Stimulated activated CD8-positive, alpha-beta memory T cell treated with anti-CD3 and anti-CD28 coated beads, Interleukin-7, amount 100 ng/mL, for 4 hours (primary cell): ENCODE measurements around the gene ADGRB3.
"Not testable (repeated sequence)": the region's sequence is repeated elsewhere in the genome, so short reads cannot be mapped to it uniquely, and the experiment has no call there.

Source experiments
- DNase-seq, 2 donors: peaks; one replicate each; pipeline ENCODE4 v3.0.0-alpha.2; 2020; ENCODE audit warnings: low read depth in 2 of 2

ADGRB3 gene

DNA sequence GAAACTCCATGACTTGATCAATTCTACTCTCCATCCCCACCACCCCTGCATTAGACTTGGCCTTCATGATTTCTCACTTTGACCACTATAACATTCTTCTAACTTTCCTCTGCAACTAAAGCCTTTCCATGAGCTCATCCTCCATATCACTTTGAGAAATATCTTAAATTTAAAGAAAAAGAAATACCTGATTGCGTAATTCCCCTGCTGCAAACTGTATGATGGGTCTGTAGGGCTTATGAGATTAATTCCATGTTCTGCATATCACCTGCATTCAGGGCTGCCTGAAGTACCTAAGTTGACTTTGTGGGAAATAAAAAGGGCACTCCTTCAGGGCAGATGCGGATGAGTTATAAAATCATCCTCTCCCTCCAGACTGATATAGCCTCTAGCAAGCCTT, 611.9 kb downstream of the ADGRB3 start:
- no peak for DNase-seq

DNA sequence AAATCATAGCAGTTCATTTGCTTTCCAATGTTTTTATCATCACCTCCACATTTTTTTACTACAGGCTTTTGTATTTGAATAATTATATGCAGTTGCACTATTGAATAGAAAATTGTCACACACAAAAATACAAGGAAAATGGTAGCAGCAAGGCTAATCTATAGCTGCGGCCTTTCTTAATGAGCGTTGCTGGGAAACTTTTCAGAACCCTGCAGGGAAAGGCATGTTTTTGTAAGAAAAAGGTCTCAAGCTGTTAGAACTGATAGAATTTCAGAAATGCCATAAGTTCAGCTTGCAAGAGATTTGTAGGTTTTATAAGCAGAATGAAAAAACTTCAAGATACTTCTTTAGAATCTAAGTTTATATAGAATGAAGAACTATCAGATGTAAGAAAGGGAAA, 625.9 kb downstream of the ADGRB3 start:
- no peak for DNase-seq

DNA sequence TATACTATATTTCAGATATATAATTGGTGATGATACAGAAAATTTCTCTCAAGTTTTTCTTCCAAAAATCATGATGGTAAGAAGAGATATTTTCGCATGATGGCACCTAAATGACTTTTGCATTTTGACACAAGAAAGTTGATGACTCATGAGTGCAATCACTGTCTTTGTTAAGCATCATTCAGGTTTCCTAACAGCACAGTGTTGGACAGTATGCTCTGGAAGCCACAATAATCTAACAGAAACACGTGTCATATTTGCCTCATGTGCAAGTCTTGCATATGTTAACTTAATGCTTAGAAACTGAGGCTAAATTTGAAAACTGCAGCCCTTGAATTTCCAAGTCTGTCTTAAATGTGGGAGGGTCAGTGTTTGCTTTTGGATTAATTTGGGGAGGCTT, 628.2 kb downstream of the ADGRB3 start:
- no peak for DNase-seq

DNA sequence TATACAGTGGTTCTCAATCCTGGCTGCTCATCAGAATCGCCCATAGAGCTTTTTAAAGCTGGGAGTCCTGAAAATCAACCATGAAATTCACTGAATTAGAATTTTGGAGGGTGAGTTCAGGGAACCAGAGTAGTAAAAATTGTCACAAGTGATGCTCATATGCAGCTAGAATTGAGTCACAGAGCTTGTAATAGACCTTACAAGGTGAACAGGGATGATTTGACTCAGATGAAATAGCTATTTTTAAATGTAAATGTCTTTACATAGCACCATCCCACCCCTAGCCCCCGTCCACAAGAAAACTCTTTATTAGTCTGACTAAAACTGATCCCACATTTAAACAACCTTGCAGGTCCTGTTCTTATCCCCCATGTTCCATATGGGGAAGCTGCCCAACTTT, 630.0 kb downstream of the ADGRB3 start:
- no peak for DNase-seq

DNA sequence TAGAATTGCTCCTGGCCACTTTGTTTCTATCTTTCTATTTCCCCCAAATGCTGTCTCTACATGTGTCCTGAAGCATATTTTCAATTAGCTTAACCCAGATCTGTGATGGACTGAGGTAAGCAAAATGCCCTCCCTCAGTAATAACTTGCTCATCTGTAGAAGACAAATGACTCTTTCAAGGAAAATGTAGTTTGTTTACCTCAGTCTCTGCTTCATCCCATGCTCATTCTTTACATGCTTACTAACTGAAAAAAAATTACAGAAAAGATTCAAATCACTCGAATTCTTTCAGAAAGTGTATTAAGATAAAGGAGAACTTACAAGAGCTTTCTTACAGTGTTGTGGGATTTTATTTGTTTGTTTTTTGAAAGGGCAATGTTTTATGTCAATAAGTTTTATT, 630.6 kb downstream of the ADGRB3 start:
- no peak for DNase-seq

DNA sequence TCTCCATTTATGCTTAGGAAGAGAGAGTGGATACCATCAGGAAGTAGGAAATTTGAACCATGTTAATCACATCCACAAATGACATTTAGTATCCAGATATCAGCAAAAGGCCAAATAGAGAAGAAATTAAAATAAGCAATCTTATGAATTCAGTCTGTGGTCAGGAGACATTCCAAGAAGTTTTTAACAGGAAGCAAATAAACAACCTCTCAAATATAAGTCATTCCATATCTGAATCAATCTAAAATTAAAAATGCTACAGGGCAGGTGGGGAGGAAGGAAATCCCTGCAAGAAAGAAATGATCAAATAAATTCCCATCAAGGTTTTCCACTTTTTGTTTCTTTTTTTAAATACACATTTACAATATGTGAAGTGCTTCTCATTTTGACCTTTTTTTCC, 641.1 kb downstream of the ADGRB3 start:
- DNase-seq = no peak

DNA sequence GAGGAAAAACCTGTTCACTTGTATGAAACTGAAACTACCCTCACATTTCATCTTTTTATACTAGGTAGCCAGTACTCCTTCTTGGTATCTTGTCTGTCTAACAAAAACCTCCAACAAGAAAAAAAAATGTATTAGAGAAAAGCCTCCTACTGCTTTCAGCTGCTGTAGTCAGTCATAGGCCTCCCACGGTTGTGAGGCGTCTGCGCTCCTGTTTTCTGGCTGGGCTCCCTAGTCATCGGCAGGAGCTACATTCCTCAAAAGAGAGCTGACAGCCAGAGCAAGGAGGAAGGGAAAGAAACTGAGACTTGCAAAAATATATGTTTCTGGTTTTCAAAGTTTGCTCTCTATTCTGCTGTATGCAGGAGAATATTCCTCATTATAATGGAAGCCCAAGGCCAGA, 644.7 kb downstream of the ADGRB3 start:
- DNase-seq = no peak

DNA sequence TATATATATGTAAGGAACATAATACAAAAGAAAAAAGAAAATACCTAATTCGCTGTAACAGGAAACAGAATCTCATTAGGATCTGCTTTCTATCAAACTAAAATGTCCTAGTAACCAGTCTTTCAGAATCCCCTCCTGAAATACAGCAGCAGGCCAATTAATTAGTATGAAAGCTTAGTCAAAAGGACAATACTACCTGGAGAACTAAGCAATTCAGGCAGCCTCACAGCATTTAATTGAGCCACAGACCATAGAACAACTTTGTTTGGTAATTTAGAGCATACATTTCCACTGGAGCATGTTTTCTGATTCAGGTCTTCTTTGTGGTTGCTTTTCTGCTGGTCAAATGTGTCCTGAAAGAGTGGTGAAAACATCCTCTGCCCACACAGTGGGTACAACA, 645.8 kb downstream of the ADGRB3 start:
- no peak for DNase-seq

DNA sequence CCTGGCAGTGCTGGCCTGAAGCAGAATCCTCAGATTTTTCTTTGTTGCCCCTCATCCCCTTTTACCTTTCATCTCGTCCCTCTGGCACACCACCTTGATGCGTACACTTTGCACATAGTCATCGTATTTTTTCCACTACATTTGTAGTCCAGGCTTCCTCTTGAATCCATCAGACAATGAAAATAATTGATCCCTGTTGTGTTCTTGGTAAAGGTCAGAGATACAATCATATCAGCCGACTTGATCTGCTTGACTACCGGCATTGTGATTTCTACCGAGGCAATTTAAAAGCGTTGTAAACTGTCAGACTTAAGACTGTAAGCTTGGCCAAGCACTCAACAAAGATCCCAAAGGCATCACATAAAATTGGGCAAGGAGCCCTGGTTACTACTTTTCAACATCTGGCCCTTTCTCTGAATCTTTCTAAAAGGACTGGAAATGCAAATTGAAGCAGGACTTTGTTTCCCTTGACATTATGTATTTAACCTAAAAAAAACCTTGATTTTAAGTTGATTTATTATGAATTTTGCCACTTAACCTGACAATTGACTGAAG, 649.2 kb downstream of the ADGRB3 start:
- DNase-seq = no peak

DNA sequence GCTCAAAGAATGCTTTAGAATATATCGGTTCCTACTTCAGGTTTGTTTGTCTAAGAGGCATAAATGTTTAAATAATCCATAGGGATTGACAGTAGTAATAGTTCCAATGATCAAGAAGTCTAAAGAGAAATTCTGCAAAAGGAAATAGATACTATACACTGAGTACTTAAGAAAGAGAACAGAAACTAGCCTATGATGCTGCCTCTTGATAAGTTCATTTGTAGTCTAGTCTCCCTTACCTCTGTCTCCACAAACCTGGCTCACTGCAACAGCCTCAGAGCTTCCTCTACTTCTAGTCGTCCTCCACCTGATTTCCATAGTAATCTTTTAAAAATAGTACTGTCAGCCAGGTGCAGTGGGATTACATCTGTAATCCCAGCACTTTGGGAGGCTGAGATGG, 650.0 kb downstream of the ADGRB3 start:
- no peak for DNase-seq

DNA sequence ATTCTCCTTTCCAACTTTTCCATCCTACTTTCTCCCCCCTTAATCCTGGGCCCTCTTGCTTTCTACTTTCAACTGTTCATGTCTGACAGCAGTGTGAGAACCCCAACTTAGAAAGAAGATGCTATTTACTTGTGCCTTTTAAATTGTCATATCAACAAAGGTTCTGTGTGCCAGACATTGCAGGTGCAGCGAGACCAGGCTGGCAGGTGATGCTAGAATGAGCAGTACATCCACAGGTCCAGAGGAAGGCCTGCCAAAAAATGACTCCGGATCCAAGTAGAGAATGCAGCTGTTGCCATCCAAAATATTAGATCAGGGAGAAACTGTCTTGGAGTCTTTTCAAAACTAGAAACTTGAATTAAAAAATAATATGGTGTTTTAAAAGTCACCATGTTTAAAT, 651.2 kb downstream of the ADGRB3 start:
- DNase-seq = no peak

DNA sequence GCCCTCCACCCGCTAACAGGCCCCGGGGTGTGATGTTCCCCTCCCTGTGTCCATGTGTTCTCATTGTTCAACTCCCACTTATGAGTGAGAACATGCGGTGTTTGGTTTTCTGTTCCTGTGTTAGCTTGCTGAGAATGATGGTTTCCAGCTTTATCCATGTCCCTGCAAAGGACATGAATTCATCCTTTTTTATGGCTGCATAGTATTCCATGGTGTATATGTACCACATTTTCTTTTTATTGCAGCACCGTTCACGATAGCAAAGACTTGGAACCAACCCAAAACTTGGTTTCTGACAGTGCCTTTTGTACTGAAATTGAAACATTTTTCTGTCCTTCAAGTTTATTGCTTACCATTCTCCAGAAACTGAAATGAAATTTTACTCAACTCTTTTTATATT, 653.1 kb downstream of the ADGRB3 start:
- DNase-seq = not testable (repeated sequence)

DNA sequence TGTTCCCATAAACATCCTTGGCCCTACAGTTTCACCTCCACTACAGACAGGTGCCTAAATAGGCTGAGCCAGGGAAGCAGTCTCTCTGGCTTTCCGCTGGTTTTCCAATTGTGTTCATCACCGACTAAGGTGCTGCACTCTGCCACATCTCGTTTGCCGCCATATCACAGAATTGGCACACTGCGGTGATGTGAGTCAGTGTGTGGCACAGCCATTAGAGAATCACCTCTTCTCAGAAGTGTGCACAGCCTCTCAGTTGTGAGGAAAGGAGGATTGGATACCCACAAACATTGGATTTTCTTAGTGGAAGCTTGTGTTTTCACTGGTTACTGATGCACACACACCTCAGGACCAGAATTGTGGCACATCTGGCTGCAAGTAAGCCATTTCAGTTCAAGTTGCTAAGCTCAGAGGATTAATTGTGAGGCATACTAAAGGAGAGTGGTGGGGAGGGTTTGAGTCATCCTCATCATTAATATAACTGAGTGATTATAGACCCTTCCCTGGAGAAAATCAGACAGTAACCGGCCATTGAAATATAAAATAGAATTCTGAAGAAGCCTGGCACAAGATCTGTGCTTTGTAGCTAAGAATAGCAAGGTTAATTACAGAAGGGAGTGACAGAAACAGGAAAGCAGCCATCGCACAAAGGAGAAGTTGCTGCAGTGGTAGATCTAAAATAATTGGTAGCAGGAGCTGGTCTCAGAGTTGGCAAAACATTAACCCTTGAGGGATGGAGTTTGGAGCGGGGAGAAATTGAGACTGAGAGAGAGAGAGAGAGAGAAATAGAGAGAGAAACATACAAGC, 654.8 kb downstream of the ADGRB3 start:
- no peak for DNase-seq

DNA sequence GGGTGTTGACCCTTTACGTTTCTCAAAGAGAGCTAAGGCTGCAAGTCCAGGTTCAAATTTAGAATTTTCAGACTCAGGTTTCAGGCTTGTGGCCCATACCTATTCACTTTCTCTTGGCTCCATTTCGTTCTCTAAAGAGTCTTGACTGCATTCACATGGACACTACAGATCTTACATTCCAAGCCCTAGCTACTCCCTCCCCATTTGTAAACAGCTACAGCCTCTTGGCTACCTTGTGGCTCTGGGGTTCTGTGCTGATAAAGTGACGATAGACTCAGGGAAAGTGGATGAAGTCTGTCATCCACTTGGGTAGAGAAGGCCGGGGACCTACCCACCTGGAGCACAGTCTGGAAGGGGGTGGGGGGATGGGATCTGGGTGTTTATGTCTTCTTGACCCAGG, 658.4 kb downstream of the ADGRB3 start:
- no peak for DNase-seq

DNA sequence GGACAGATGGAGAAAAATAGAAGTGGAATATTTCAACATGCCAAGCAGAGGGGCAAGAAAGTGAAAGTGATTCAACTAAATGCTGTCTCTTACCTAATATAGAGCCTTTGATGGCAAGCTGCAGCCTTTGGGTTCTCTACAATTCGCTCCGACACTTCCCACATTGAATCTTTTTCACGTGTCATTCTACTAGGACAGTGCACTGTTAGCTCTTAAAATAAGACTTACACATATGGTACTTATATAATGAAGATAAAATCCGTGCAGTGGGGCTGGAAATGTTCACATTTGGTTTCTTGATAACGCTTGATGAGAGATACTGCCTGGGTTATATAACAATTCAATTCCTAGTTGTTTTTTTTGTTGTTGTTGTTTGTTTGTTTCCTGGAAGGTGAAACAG, 659.3 kb downstream of the ADGRB3 start:
- no peak for DNase-seq

DNA sequence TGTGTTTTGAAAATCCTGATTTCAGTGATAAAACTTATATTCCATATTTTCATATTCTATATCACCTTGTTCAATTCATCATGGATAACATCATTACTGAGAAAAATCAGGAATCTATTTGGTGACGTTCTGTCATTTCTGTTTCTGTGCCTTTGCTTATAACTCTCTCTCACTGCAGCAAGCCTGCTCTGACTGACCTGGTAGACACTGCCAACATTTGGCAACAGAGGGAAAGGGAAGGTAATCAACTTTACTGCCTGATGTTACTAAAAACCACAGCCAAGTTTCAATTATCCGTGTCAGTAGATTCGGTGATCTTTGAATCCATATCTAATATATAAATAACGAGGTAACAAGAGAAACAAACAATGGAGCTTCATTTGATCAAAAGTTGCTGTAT, 659.8 kb downstream of the ADGRB3 start:
- no peak for DNase-seq

DNA sequence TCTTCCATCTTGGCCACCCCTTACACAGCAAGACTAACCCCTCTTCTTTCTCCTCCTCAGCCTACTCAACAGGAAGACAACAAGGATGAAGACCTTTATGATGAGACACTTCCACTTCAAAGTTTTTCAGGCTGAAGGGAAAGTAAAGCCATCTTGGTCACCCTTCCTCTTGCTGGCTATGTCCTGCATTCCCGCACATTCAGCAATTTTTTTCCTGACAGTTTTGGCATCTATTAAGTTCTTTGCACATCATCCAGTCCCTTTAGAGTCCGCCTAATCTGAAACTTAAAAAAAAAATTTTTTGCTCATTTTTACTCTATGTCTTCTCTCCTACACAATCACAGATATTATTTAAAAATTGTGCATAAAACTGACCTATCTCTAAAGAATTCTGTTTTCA, 668.3 kb downstream of the ADGRB3 start:
- DNase-seq = no peak

DNA sequence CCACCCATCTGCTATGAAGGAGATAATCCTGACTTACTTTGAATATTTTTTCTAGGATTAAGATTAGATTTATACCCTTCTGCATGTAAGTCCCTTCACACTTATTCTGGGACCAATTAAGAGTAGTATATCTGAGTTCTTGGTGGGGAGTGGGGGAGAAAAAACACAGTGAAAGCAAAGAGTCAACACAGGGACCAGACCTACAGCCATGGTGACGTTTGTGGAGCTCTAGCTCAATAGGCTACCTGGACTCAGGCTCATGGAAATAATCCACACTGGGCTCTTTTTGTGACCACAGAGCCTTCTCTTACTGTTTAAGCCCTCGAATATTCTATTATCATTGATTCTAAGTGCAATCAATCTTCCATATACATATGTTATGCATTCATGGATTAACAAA, 670.4 kb downstream of the ADGRB3 start:
- DNase-seq = no peak

DNA sequence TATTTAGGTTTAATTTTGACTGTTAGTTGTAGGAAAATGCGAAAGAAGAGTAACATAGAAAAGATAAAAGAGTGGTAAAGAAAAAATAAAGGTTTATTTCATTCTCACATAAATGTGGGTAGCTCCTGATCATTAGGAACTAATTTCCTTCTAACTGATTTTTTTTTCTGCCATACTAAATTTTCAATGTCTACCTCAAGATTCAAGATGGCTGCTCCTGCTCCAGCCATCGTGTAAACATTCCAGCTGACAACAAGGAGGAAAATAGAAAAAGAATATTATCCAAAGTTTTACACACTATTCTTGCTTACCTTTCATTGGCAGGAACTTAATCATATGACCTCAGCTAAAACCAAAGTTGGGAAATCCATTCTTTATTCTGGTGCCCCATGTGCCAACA, 673.5 kb downstream of the ADGRB3 start:
- no peak for DNase-seq

DNA sequence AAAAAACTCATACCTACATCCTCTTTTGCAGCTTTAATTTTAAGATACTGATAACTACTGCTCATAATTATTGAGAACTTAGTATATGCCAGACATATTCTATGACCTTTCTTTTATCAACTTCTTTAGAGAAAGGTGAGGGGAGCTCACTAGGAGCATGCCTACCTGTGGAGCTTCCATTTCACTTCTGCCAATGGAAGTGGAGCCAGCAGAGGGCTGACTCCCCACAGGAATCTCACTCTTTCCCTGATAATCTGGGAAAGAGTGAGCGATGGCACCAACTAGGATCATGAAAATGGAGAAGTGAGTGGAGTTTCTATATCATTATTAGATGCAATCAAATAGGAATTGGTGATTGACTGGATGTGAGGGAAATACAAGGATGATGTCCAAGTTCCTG, 676.8 kb downstream of the ADGRB3 start:
- no peak for DNase-seq

DNA sequence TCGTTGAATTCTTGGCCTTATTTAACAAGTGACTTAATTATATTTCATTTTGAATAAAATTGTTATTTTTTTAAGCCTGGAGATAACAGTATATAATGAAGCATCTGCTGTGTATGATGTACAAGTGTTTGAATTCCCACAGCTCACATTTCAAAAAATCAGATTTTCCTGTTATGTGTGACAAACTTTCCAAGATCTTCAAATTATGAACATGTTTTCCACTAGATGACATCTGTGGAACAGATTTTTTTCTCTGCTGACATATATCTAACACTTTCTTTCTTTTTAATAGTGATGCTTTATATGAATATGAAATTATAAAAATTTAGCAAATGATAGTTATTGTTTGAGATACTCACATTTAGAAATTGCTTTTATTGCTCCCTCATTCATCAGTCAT, 678.9 kb downstream of the ADGRB3 start:
- no peak for DNase-seq

DNA sequence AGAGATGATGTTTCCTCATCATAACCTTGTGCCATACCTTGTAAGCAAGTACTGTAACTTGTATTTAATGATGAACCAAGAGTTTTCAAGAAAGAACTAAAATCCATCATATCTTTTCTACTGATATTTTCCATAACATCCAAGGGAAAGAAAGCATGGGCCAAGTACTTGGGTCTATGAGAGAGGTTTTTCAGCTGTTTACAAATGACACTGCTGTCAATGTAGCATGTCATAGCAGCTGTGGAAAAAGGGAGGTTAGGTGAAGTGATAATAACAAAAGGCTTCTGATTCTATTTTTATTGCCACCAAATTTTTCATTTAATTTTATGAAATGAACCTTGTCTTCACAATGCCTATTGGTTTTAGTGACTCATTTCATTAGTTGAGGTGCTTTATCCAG, 679.4 kb downstream of the ADGRB3 start:
- DNase-seq = no peak

DNA sequence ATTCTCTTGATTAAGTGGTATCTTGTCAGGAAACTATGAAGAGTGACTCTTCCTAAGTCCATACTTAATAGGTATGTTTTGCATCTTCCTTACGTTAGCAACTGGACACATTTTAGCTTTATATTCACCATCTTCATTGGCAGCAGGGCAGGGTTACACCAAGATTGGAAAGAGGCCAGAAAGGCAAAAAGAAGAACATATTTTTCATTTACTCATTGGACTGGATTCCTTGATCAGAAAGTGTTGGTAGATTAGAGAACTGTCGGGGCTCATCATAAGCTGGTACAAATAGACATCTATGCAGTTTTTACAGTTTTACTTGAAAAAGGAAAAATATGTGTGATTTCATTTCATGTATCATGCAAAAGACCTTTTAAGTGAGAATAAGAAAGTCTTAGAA, 696.8 kb downstream of the ADGRB3 start:
- no peak for DNase-seq

DNA sequence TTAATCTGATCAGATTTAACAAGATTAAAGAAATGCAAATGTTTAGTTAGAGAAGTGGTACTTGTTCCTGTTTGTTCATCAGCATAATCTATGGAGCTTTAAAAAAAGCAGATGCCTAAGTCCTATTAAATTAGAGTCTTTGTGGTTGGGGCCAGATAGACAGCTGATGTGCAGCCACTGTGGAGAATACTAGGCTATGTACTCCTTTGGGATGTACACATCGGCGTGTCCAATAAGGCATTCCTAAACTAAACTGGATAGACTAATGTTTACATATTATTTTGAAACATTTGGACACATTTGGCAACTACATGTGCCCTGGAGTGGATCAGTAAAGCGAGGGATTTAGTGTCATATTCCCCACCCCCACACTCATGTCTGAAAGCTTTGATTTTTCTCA, 702.2 kb downstream of the ADGRB3 start:
- no peak for DNase-seq
